ENCODE results near the gene ARF1.

ARF1 gene

DNA sequence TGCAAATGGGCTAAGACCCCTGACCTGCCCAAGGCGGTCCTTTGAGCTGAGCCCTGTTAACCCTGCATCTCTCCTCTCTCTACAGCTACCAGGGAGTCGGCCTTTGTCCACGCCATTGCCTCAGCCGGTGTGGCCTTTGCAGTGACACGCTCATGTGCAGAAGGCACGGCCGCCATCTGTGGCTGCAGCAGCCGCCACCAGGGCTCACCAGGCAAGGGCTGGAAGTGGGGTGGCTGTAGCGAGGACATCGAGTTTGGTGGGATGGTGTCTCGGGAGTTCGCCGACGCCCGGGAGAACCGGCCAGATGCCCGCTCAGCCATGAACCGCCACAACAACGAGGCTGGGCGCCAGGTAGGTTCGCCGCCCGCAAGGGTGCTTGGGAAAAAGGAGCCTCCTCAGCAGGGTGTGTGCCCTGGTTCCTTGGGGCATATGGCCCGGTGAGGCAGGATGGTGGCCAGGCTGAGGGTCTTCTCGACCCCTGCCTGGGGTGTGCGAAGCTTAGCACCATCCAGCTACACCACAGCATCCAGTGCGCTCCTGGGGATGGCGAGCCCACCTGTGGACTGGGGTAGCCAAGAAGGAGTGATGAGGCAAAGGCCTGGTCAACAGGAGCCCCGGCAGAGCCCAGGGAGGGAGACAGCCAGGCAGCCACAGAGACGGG, 31.8 kb upstream of the ARF1 start:
- no peak for DNase-seq

GRCh38 chr1:228058172-228058948, 24.1 kb upstream of the ARF1 start:
- no peak for DNase-seq

- DNase-seq, result no peak
Measured at GRCh38 chr1:228058949-228059633, 23.4 kb upstream of the ARF1 start.

DNA sequence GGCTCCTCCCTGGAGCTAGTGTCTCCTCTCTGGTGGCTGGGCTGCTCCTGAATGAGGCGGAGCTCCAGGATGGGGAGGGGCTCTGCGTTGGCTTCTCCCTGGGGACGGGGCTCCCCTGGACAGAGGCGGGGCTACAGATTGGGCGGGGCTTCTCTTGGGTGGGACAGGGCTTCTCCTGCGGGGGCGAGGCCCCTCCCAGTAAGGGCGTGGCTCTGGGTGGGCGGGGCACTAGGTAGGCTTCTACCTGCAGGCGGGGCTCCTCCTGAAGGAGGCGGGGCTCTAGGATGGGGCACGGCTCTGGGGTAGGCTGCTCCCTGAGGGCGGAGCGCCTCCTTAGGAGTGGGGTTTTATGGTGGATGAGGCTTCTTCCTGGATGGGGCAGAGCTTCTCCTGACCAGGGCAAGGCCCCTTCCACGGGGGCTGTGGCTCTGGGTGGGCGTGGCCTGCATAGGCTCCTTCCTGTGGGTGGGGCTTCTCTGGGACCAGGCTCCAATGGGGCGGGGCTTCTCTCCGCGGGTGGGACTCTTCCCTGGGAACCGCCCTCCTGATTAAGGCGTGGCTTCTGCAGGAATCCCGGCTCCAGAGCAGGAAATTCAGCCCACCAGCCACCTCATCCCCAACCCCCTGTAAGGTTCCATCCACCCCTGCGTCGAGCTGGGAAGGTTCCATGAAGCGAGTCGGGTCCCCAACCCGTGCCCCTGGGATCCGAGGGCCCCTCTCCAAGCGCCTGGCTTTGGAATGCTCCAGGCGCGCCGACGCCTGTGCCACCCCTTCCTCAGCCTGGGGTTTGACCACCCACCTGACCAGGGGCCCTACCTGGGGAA, 22.7 kb upstream of the ARF1 start:
- DNase-seq, result no peak

- no peak for DNase-seq
Measured at GRCh38 chr1:228060458-228061190, 21.9 kb upstream of the ARF1 start.

GRCh38 chr1:228061411-228062084, 21.0 kb upstream of the ARF1 start:
- no peak for DNase-seq

- DNase-seq, result no peak
Measured at GRCh38 chr1:228062085-228062791, 20.3 kb upstream of the ARF1 start.

GRCh38 chr1:228062812-228063211, 19.7 kb upstream of the ARF1 start:
- no peak for DNase-seq

GRCh38 chr1:228063251-228064191, 19.0 kb upstream of the ARF1 start:
- no peak for DNase-seq

- DNase-seq, result no peak
Measured at GRCh38 chr1:228064296-228064695, 18.2 kb upstream of the ARF1 start.

GRCh38 chr1:228064741-228065542, 17.6 kb upstream of the ARF1 start:
- DNase-seq, result no peak

DNA sequence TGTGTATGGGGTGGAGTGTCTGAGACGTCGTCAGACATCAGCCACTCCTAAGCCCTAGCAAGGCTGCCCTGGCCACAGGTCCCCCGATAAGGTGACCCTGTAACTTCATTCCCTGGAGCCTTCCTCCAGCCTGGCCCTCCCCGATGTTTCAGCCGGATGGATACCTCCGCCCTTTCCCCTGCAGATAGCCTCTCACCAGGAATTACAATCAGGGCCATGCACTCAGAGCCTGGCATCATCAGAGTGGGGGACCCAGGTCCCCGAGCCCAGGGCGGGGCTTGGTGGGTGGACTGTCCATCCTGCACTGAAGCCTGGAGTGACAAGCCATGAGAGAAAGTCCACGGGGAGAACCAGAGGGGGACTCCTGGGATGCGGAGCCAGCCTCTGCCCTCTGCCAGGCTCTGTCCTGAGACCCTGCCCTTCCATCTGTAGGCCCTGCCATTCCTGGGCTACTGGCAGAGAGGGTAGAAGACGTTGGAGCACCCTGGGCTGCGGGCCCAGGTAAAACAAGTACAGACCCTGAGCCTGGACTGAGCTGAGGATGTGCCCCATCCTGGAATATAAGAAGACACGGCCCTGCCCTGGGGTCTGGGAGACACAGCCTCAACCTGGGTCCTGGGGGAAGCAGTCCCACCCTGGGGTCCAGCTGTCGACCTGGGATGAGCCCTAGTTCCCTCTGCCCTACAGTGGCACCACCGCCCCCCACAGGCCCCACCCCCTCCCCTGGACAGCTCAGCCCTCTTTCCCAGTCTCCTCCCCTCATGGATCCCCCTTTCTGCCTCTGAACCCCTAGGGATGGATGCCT, 16.8 kb upstream of the ARF1 start:
- no peak for DNase-seq

- no peak for DNase-seq
Measured at GRCh38 chr1:228066416-228066815, 16.1 kb upstream of the ARF1 start.

- DNase-seq, result no peak
Measured at GRCh38 chr1:228066891-228067654, 15.4 kb upstream of the ARF1 start.

- no peak for DNase-seq
Measured at GRCh38 chr1:228068359-228068758, 14.1 kb upstream of the ARF1 start.

- DNase-seq, result no peak
Measured at GRCh38 chr1:228070173-228070572, 12.3 kb upstream of the ARF1 start.

- DNase-seq, result no peak
Measured at GRCh38 chr1:228070851-228071250, 11.7 kb upstream of the ARF1 start.
